Kasumi-1 (cell line): ENCODE data around the gene TGM2.
"Not testable (repeated sequence)": the region's sequence is repeated elsewhere in the genome, so short reads cannot be mapped to it uniquely, and the experiment has no call there.

Experiments
- DNase-seq, 2 experiments: peaks; one replicate each; lab custom pipeline; 2025; lab: John Stamatoyannopoulos, UW

Gene TGM2

DNA sequence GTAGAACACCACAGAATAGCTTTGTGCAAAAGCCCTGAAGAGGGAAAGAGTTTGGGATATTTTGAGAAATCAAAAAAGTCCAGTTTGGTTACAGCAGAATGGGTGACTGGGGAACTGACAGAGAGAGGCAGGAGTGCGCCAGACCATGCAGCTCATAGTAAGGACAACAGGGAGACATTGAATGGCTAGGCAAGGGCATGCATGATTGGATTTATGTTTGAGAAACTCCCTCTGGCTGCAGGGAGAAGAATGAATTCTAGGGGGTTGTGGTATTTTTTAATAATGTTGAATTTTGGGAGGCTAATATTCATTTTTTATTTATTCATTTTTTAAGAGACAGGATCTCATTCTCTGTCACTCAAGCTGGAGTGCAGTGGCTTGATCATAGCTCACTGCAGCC is 49.9 kb downstream of the TGM2 start:
- peak in 1 of 2 experiments; percentile 6 for DNase-seq

DNA sequence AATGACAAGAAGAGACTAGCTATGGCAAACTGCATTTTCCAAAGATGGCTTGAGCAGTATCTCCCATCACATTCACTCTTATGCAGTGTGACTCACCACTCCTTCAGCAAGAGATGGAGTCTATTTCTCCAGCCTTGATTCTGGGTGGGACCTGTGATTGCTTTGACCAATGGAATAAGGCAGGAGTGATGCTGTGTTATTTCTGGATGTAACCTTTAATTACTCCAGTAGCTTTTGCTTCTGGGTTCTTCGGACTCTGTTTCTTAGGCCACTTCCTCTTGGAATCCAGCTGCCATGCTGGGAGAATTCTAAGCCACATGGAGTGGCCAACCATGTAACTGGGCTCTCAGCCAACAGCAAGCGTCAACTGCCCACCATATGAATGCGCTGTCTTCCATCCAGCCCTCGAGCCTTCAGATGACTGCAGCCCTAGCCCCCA is 50.7 kb downstream of the TGM2 start:
- DNase-seq: no peak

DNA sequence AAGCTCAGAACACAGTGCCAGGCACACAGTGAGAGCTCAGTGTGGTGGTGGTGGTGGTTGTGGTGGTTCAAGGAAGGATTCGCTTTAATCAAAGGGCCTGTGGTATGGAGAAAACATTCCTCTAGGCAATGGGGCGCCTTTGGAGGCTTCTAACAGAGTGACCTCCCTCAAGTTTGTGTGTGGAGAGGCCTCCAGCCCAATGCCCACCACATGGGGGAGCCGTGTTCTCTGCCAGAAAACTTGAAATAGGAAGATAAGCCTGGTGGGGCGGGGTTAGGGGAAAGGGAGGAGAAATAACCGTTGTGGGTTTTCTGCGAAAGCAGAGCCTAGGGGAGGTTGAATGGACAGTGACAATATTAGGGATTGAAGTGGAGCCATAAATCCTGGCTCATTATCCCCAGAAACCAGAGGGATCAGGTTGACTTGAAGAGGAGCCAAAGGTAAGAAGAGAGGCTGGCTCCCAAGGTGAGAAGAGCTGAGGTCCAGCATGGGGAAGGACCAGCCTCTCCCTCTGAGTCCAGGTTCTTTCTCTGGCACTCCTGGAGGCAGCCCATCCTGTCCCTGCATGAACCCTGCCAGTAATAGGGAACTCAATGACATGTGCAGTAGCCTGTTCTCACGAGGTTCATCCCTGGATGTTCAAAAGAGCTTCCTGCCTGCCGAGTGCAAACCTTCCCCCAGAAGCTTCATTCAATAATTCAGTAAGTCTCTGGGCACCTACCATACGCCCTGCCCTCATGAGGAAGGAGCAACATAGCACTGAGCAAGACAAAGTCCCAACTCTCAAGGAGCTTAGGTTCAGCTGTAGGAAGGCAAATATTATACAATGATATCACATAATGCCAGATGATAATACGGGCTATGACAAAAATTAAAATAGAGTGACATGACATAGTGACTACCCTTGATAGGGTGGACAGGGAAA is 51.4 kb downstream of the TGM2 start:
- DNase-seq: peak; percentile 62 to 76

DNA sequence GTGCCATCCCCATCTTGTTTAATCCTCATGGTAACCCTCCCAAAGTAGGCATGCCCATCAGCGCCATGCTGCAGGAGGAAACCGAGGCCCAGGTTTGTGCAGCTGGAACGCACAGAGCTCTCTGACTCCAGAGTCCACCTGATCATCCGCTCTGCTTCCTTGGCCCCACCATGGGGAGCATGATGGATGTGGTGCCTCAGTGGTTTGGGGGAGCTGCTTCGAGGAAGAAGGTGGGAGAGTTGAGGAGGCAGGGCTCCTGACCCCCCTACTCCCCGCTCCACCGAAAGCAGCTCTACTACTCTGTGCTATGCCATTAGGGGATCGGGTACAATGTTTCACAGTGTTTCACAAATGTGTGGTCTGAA is 52.2 kb downstream of the TGM2 start:
- DNase-seq: no peak

DNA sequence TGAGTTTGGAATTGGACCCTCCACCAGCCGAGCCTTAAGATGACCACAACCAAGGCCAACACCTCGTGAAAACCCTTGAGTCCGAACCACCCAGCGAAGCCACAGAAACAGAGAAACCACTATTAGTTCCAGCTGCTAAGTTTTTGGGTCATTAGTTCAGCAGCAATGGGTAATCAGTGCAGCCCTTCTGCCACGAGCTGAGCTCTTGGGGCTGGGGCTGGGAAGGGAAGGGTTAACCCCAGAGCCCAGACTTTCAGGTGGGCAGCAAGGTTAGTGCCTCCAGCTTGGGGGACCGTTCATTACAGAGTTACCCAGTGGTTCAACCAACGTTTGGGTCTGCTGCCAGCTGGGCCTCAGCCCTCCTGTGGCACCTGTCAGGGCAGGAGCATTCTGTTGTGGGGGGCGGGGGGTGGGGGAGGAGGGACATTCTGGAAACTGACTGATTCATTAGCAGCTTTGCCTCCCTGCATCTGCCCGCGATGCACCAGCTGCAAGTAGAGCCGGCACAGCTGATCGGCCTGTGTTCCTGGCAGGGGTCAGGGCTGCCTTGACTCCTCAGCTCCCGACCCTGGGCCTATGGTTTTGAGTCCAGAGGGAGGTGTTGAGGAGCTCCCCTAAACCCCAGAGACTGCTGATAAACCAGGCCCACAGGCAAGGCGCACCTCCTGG is 52.7 kb downstream of the TGM2 start:
- DNase-seq: no peak

DNA sequence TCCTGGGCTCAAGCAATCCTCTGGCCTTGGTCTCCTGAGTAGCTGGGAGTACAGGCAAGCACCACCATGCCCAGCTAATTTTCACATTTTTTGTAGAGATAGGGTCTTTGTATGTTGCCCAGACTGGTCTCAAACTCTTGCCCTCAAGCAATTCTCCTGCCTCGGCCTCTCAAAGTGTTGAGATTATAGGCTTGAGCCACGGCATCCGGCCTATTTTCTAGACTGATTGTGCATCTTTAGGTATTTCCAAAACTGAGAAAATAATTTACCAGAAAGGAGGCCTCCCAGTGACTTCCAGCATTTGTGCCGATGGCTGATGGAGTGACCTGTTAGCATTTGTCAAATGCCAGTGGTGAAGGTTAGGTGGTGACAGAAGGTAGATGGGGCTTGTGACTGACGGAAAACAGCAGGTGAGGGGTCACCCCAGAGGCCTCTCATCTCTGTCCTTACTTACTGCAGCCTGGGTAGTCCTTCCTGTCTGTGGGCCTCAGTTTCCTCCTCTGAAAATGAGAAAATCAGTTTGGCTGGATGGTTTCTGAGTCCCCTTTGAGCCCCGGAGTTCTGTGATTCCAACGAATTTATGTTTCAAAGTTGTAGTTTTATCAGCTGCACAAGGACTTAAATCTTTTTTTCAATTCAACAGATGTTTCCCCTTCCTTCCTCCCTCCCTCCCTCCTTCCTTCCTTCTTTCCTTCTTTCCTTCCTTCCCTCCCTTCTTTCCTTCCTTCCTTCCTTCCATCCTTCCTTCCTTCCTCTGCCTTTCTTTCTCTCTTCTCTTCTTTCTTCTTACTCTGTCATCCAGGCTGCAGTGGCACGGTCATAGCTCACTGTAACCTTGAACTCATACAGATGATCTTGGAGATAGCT is 53.5 kb downstream of the TGM2 start:
- no peak for DNase-seq

DNA sequence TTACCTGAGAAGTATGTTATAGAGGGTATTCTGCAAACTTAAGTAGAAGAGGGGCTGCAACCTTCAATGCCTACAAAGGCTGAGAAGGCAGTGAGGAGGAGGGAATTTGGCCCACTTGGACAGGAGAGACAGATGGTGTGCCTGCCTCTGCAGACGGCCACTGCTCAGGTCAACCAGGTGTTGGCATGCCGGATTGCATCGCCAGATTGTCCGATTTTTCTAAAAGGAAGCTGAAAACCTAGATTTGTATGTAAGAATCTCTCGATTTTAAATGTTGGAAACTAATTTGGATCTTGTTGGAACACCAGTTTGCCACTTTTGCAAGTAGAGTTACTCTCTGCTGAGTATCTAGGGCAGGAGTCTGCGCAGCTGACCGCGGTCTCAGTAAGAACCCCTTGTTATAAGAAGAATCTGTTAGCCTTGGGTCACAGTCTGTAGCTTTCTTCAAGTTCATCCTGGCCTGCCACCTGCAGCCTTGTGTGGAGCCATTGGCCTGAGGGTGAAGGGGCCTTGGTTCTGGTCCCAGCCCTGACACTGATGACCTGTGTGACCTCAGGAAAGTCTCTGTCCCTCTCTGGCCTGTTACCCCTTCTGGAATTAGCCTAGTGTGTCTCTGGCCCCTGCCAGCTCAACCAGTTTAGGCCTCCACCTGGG is 54.4 kb downstream of the TGM2 start:
- no peak for DNase-seq

DNA sequence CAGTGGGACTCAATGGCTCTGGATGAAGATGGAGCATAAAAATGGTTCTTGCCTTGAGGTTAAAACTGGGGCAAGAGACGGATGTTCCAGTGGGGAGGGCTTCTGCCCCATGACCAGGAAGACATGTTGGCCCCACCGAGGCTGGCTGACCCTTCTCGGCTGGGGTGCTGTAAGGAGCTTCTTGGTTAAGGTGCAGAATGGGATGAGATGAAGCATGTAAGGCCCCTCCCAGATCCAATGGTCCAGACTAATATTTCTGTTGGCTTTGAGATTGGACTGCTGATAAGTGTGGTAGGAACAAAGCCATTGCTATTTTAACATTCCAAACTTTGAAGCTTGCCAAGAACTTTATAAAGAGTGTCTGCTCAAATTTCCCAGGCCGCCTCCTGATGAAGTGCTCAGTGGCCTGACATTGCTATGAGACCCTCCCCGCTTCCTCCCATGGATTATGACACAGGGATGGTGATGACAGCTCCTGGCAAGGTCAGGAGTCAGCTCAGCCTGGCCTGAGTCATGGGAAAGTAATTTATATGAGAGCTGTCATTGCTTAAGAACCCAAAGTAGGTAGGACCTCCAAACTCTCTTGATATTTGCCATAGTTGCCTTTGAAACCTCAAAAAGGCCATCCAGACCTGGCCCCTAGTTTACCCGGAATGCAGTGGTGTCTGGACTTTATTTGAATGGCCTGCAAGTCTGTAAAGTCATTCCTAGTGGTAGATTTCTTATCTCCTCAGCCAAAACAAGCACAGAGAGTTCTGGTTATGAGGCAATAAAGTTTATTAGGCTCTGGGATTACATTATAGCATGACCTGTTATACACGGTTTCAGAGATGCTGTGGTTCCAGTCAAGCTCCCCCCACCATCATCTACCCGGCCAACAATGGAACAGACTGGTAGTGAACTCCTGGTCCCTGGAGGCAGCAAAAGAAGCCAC is 55.2 kb downstream of the TGM2 start:
- DNase-seq: no peak

DNA sequence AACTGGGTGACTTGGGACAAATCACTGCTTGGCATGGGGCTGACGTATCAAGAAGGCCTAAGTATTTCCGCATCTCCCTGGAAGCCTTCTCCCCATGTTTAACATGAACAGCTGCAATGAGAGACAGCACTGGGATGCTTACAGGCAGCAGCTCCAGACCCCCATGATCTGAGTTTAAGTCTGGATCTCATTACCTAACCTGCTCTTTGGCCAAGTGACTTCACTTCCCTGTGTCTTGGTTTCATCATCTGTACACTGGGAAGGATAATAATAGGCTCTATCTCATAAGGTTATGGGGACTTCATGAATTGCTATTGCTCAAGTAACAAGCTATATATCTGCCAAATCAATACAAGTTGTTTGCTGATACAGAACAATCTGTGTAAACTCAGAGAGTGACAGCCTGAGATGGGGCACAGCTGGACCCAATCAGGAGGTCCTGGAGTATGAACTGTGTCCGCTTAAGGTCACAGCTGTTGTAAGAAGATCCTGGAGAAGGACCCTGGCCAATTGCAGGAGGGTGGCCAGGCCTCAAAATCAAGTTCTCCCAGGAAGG is 56.0 kb downstream of the TGM2 start:
- no peak for DNase-seq

DNA sequence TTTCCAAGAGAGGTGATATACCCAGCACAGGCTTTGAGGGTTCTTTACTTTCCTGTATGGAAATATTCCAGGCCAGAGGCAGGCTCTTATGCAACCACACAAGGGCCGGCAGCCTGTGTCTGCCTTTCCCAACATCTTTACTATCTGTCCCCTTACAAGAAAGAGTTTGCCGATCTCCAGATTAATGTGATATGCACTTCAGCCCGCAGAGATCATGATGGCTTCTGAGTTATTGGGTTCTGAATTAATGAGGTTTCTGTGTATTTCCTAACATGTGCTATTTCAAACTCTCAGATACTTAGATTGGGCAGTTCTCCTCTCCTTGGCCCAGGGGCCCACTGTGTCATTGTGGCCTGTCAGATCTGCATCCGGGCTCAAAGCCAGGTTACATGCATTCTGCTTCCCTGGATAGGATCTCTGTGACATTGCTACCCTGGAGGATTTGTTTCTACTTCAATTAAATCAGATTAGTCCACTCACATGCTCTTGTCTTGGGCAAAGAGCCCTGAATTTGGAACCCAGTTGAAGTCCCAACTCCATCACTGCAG is 56.6 kb downstream of the TGM2 start:
- DNase-seq: no peak

DNA sequence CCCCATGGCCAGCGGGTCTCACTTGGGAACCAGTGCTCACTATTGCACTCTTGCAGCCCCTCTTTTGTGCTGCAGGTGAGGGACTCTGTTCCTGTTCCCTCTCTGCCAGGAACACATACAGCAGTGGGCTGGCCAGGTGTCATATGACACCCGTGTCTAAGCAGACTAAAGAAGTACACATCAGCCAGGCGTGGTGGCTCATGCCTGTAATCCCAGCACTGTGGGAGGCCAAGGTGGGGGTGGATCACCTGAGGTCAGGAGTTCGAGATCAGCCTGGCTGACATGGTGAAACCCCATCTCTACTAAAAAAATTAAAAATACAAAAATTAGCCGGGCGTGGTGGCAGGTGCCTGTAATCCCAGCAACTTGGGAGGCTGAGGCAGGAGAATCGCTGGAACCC is 57.2 kb downstream of the TGM2 start:
- DNase-seq: not testable (repeated sequence)

DNA sequence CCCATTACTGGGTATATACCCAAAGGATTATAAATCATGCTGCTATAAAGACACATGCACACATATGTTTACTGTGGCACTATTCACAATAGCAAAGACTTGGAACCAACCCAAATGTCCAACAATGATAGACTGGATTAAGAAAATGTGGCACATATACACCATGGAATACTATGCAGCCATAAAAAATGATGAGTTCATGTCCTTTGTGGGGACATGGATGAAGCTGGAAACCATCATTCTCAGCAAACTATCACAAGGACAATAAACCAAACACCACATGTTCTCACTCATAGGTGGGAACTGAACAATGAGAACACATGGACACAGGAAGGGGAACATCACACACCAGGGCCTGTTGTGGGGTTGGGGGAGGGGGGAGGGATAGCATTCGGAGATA is 57.7 kb downstream of the TGM2 start:
- not testable (repeated sequence) for DNase-seq

DNA sequence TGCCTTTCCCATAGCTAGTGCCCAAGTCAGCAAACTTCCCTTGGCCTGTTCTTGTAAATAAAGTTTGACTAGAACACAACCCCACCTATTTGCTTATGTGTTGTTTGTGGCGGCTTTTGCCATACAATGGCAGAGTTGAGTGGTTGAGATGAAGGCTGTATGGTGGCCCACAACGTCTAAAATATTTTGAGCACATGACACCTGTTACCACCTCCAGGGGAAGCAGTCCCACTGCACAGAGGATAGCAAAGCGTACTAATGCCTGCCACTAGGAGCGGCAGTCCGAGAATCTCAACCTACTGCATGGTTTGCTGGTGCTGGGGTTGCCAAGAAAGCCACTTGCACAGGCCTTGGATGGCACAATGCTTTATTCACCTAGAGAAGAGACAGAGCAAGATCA is 58.6 kb downstream of the TGM2 start:
- no peak for DNase-seq

DNA sequence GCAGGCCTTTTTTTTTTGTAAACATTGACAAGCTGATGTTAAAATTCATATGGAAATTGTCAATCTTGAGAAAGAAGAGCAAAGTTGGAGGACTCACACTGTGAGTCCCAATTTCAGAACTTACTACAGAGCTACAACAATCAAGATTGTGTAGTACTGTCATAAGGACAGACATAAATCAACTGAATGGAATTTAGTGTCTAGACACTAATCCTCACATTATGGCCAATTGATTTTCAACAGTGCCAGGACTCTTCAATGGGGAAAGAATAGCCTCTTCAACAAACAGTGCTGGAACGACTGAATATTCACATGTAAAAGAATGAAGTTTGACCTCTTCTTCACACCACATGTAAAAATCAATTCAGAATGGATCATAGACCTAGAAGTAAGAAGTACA is 60.8 kb downstream of the TGM2 start:
- DNase-seq: no peak

DNA sequence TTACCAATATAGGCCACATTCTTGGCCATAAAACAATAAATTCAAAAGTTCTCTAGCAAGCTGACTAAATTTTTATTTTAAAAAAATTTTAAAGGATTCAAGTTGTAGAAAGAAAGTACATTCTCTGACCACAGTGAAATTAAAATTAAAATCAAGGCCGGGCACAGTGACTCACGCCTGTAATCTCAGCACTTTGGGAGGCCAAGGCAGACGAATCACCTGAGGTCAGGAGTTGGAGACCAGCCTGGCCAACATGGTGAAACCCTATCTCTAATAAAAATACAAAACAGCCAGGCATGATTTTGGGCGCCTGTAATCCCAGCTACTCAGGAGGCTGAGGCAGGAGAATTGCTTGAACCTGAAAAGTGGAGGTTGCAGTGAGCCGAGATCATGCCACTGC is 62.9 kb downstream of the TGM2 start:
- not testable (repeated sequence) for DNase-seq

DNA sequence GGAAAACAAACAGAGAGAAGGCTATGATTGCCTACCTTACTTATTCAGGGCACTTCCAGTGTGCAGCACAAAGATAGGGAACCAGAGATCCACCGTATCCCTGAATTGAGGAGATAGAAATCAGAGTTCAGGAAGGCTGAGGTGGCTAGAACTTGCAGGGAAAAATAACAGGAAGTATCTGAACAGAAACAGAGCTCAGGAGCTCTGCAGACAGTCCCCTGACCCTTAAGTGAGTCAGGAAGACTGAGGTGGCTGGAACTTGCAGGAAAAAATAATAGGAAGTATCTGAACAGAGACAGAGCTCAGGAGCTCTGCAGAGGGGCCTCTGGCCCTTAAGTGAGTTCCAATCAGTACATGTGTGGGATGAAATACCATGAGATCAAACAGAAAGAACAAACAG is 66.1 kb downstream of the TGM2 start:
- DNase-seq: peak in 1 of 2 experiments; percentile 10

DNA sequence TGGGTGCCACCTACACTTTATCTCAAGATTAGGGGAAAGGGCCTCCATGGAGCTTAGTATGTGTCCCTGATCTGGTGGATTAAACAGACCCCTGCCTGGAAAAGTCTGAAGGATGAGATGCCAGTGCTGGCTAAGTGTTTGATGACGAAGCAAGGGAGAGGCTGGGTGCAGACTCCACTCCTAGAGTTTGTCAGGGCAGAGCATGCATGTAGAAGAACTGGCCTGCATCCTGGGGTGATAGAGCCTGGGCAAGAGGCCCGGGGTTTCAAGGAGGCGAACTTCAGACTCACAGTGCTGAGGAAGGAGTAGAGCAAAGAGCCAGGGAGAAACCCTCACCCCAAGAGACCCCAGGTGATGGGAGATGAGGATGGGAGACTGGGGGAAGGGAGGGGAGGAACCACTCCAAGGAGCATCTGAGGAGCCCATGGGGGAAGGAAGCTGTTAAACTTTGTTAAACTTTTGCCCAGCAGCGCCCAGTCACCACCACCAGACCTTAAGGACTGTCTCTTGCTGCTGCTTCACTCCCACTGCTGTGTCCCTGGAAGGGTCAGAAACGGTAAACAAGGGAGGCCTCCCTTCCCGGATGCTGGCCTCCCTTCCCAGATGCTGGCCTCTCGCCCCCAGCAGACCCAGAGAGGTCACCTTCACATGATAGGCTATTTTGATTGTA is 69.9 kb downstream of the TGM2 start:
- peak in 1 of 2 experiments; percentile 6 for DNase-seq

DNA sequence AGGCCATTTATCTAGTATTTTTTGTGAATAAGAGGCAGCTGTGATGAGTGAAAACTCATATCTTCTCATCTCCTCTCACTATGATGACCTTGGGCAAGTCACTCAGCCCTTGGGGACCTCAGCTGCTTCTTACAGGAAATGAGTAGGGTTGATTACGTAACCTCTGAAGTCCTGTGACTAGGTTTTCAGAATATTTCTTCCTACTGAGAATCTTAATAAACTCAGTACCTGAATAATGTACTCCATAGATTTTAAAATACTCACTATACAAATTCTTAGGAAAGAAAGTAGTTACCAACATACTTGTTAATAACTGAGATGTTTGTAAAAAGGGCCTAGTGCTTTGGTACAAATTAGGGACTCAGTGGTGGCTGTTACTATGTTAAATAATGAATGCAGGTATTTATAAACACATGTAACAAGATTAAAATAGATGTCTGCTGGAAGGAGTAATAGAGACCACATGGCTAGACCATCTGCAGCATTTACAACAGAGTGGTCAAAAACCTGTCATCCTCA is 70.6 kb downstream of the TGM2 start:
- peak; percentile 78 to 83 for DNase-seq

DNA sequence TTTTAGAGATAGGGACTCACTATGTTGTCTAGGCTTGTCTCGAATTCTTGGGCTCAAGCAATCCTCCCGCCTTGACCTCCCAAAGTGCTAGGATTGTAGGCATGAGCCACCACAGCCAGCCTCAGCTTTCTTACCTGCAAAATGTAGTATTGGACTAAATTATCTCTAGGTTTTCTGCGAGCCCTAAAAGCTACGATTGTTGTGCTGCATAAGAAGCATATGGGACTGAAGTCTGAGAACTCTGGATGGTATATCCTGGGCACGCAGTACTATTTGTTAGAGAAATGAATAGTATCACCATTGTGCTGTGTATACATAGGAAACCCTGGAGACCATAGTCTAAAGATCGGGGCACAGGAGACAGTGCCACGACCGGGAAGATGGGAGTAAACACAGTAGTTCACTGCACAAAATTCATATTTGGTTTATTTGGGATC is 71.4 kb downstream of the TGM2 start:
- DNase-seq: no peak
